Stomach smooth muscle (tissue), 2 donors: ENCODE measurements around the gene ERC2.
A peak's percentile ranks its signal among the peaks of the same experiment; 100 is the strongest.
"Not testable (repeated sequence)": the region's sequence is repeated elsewhere in the genome, so short reads cannot be mapped to it uniquely, and the experiment has no call there.

Source experiments
- H3K27ac ChIP-seq: one replicate; pipeline ENCODE4 v1.7.0; 2013; ENCODE audit warnings: mild to moderate bottlenecking, low read length, inconsistent platforms
- H3K27me3 ChIP-seq, 2 donors: one replicate each; pipeline ENCODE4 v1.7.0; 2013; ENCODE audit warnings: low read length in 2 of 2; ENCODE audit not compliant: insufficient read depth in 2 of 2, control insufficient read depth in 1 of 2
- H3K36me3 ChIP-seq, 2 donors: one replicate each; pipeline ENCODE4 v1.7.0; 2013; ENCODE audit warnings: low read length in 2 of 2; ENCODE audit not compliant: control insufficient read depth in 2 of 2, insufficient read depth in 2 of 2
- H3K4me1 ChIP-seq: one replicate; pipeline ENCODE4 v1.7.0; 2013; ENCODE audit warnings: low read length; ENCODE audit not compliant: control insufficient read depth, insufficient read depth
- H3K4me3 ChIP-seq, 2 donors: one replicate each; pipeline ENCODE4 v1.7.0; 2013; ENCODE audit warnings: low read length in 2 of 2
- H3K9ac ChIP-seq, 2 donors: one replicate each; pipeline ENCODE4 v1.7.0; 2013; ENCODE audit warnings: low read length in 2 of 2, mild to moderate bottlenecking in 1 of 2
- H3K9me3 ChIP-seq, 2 donors: one replicate each; pipeline ENCODE4 v1.7.0; 2013; ENCODE audit warnings: low read length in 2 of 2; ENCODE audit not compliant: control insufficient read depth in 2 of 2
- donor health status: healthy.
- donor health status: Pancreatic carcinoma.

The ERC2 gene

DNA sequence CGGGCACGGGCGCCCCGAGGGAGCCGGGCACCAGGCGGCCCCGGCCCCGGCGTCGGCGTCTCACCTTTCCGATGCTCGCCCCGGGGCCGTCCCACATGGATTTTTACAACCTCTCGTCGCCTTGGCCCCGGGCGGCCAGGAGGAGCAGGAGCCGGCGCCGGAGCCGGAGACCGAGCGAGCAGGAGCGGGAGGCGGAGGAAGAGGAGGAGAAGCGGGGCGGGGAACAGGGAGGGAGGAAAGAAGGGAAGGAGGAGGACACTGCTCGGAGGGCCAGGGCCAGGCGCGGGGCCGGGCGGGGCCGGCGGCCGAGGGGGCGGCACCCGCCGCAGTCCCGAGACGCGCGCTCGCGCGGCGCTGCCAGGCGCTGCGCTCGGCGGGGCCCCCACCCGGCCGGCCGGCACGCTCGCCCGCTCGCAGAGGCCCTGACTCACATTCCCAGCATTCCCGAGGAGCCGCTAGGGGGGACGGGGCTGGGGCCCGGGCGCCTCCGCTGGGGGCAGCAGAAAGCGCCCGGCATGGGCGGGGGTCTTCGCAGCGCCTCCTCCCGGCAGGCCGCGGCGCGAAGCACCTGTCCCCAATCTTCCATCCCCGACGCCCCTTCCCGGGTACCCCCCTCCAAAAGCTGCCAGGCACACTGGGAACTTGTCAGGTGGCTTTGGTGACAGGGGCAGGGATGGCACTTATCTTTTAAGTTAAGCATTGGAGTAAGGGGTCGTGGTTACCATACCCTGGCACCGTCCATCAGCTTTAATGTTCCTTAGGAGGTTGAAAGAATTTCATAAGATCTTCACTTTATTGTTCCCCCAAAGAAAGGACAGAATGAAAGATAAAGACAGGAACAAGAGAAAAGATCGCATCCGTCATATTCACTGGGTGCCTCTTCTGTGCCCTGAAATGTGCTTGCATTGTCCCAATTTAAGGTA lies at the start of gene ERC2:
Gene ERC2 (minus strand): TSS at position 284 of the 923 bp plus-strand sequence.
- no peak within 1 kb of the TSS for H3K9ac ChIP-seq
- H3K9me3 ChIP-seq = no peaks in the 10 kb centered on the region
- H3K4me3 ChIP-seq = peak within 1 kb of the TSS; percentile 38 to 61
- no peak within 1 kb of the TSS for H3K27ac ChIP-seq
- no peaks in the 10 kb centered on the region for H3K36me3 ChIP-seq
- H3K27me3 ChIP-seq = peaks cover 11 to 20% of the 10 kb centered on the region in 2 donors
- peaks cover 10% of the 10 kb centered on the region for H3K4me1 ChIP-seq

DNA sequence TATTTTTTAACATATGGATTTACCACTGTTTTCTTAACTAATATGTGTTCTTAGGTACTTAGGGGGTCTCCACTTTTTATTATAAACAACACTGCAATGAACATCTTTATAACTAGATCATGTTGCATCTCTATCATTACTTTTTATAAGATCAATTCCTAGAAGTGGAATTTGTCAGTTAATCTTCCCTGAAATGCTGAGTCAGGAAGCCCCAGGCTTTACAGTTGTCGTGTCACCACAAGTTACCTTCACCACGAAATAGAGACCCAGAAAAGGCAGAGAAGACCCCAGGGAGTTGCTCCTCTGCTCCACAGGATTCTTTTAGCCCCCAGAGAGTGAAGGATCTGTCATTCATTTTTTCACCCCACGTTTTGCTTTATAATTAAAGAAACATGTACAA lies 34.5 kb upstream of the ERC2 start:
- no peak overlapping the region for H3K4me3 ChIP-seq
- no peak overlapping the region for H3K9ac ChIP-seq
- no peaks in the 10 kb centered on the region for H3K36me3 ChIP-seq
- no peaks in the 10 kb centered on the region for H3K27me3 ChIP-seq
- H3K9me3 ChIP-seq = no peaks in the 10 kb centered on the region
- H3K4me1 ChIP-seq = no peaks in the 10 kb centered on the region
- no peak overlapping the region for H3K27ac ChIP-seq

DNA sequence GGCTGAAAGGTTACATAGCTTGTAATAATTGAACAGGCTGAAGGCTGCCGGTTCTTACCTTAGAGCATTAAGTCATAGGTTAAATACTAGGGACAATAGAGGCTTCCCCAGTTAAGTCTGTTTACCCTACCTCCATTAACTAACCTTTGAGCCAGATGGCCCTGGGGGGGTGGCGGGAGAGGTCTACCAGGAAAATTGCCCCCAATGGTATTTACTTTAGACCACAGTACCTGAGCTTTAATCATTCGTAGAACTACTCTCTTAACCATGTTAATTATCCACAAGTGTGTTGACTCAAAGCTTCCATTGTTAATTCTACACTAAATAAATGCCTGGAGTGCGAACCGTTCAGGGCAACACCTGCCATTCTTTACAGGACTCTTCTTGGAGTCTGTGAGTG lies 28.1 kb upstream of the ERC2 start:
- not testable (repeated sequence) for H3K9ac ChIP-seq, H3K27ac ChIP-seq, H3K4me3 ChIP-seq, H3K27me3 ChIP-seq, H3K9me3 ChIP-seq, H3K4me1 ChIP-seq, H3K36me3 ChIP-seq

DNA sequence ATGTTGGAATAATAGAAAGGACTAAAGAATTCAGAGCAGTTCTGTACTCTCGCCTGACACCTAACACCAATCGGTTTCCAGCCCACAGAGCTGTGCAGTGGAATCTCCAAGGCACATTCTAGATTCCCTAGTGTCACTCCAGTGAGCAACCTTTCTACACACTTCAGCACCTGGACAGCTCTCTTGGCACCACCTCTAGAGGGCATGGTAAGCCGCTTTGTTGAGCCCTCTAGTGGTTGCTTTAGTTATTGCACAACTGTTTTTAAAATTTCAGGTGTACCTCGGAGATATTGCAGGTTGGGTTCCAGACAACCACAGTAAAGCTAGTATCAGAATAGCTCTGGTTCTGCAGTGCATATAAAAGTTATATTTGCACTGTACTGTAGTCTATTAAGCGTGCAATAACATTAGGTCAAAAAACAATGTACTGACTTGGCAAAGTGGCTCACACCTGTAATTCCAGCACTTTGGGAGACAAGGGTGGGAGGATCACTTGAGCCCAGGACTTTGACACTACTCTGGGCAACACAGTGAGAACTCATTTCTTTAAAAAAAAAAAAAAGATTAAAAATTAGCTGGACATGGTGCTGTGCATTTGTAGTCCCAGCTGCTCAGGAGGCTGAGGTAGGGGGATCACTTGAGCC lies 26.5 kb upstream of the ERC2 start:
- no peaks in the 10 kb centered on the region for H3K4me1 ChIP-seq
- H3K9ac ChIP-seq = no peak overlapping the region
- H3K36me3 ChIP-seq = no peaks in the 10 kb centered on the region
- no peak overlapping the region for H3K27ac ChIP-seq
- H3K4me3 ChIP-seq = no peak overlapping the region
- H3K27me3 ChIP-seq = peaks cover 0 to under 1% of the 10 kb centered on the region in 2 donors
- no peaks in the 10 kb centered on the region for H3K9me3 ChIP-seq

DNA sequence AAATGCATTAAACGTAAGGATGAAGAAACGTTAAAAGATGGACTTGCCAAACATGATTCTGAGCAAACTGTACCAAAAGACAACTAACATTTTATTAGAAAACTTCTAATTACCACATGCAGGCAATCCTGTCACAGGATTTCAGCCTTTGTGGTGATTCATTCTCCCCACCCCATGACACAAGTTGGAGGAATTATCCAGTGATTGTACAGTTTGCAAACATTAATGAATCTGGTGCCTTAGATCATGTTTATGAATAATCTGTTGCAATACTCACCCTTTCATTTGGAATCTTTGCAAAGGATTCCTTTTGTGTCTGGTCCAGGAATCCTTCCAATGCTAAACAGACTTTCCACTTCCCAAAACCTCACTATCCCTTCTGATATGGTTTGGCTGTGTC lies 23.3 kb upstream of the ERC2 start:
- no peak overlapping the region for H3K9ac ChIP-seq

DNA sequence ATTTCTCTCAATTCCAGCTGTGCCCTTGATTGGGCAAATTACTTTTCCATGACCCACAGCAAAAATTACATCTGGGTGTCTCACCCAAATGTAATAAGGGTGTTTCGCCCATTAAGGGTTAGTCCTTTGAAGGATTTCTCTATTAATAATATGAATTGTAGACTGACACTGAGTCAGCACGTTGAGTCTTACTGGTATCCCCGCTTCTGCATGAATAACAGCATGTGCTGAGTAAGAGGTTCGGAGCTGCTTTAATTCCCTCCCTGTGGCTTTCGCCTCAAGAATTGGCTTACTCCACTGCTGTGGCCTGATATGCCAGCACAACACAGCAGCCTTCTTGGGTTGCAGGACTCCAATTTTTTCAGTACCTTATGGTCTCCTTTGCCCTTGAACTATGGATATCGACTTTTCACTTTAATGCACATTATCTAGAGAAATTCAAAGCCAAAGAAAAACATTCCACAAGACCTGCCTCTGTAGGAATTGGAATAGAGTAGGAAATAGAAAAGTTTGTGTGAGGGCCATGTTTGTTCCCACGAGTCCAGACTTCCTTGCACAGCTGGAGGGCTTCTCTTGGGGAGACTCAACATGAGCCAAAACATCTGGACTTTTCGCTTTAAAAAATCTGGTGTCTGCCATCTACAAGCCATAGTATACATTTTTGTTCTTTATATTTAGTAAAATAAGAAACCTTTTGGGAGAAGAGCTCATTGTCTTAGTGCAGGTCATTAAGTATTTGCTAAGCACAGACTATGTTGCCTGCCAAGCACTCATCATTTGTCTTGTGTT lies 20.7 kb upstream of the ERC2 start:
- Histone ChIP-seq H3K4me3 (no peak overlapping the region), H3K9me3 (no peaks in the 10 kb centered on the region), H3K36me3 (no peaks in the 10 kb centered on the region), H3K4me1 (no peaks in the 10 kb centered on the region), H3K27me3 (peaks cover 8 to 9% of the 10 kb centered on the region in 2 donors), H3K9ac (no peak overlapping the region), H3K27ac (no peak overlapping the region)

More for the DNA sequence above, 23.3 kb upstream of the ERC2 start:
- Histone ChIP-seq H3K27me3 (peaks cover 2 to 8% of the 10 kb centered on the region in 2 donors), H3K4me3 (no peak overlapping the region), H3K36me3 (no peaks in the 10 kb centered on the region), H3K9me3 (no peaks in the 10 kb centered on the region), H3K4me1 (no peaks in the 10 kb centered on the region), H3K27ac (no peak overlapping the region)

DNA sequence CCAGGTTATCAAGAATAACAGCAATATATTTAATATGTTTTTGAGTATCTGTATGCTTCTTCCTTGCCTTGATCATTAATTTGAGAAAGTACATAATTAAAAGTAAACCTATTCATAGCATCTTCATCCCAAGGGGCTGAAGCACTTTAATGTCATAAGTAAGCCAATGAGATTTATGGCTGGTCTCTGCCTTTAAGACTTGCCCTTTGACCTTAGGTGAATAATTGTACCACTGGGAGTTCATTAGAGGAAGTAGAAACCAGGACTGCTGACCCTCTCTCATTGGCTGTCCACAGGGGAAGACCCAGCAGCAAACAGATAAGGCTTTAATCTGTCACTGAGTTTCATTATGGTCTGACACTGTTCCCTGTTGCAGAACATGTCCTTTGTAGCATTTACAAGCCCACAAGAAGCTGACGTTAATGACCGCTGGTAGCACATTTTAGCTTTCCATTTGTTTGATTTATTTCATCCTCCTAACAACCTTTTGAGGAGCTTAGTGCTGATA lies 16.3 kb upstream of the ERC2 start:
- Histone ChIP-seq H3K4me3 (no peak overlapping the region), H3K36me3 (no peaks in the 10 kb centered on the region), H3K27me3 (peaks cover 9% of the 10 kb centered on the region in 2 donors), H3K9me3 (no peaks in the 10 kb centered on the region), H3K4me1 (no peaks in the 10 kb centered on the region), H3K27ac (no peak overlapping the region), H3K9ac (no peak overlapping the region)

DNA sequence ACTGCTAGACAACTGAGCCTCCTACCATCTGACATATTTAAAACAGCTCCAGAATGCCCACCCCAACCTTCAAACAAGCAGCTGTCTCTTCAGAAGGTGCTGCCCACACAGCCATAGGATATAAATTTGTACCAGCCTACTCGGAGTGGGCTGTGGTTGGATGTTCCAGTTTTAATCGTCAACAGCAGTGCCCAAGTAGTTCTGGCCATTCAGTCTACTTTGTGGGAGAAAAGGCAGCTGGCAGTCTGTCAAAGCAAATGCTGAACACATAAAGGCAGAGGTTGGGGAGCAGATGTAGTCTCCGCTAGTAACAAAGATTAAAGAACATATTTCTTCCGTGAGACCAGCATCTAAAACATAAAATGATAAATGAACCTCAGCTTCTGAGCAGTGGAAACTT lies 15.9 kb upstream of the ERC2 start:
- H3K27me3 ChIP-seq = peaks cover 9% of the 10 kb centered on the region in 2 donors
- H3K27ac ChIP-seq = no peak overlapping the region
- H3K4me3 ChIP-seq = no peak overlapping the region
- no peaks in the 10 kb centered on the region for H3K9me3 ChIP-seq
- no peaks in the 10 kb centered on the region for H3K4me1 ChIP-seq
- no peaks in the 10 kb centered on the region for H3K36me3 ChIP-seq
- H3K9ac ChIP-seq = no peak overlapping the region

DNA sequence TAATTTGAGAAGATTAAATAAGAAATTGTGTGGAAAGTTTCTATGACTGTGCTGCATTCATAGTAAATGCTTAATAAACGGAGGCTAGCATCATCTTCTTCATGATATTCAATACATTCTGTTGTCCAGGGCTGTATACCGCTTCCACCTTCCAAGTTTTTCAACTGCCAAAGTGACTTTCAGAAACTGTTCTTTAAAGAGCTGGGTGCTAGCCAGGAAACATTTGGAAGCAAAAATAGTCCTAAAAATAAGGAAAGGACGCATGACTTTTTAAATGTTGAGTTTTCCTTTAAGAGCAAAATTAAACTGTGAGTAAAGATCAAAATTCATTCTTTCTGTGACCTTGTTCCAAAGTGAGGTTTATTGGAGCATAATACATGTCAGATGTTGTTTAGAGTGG lies 9.4 kb upstream of the ERC2 start:
- Histone ChIP-seq H3K36me3 (no peaks in the 10 kb centered on the region), H3K9me3 (no peaks in the 10 kb centered on the region), H3K27me3 (peaks cover 2 to 5% of the 10 kb centered on the region in 2 donors), H3K9ac (no peak overlapping the region), H3K27ac (no peak overlapping the region), H3K4me3 (no peak overlapping the region), H3K4me1 (no peaks in the 10 kb centered on the region)

DNA sequence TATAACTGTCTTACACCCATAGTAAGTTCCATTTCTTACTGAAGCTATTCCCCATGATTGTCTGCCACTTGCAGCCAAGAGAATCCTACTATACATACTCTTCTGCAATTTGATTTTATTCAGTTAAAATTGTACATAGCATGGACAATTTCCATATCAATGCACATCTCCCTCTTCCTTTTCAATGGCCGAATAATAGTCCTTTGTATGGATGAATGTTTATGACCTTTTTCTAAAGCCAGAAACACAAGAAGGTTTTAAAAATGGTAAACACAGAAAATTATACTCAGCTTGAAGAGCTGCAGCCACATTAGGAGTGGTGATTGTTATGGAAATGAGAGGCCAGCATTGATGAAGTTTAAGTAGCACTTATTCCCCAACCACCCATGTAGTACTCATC lies 8.5 kb upstream of the ERC2 start:
- Histone ChIP-seq H3K9ac (no peak overlapping the region), H3K9me3 (no peaks in the 10 kb centered on the region), H3K4me3 (no peak overlapping the region), H3K36me3 (no peaks in the 10 kb centered on the region), H3K27ac (no peak overlapping the region), H3K27me3 (peaks cover 2 to 5% of the 10 kb centered on the region in 2 donors), H3K4me1 (no peaks in the 10 kb centered on the region)
